HL-60 (cell line): ENCODE measurements around the gene FAF1.

Source experiments
- DNase-seq, 2 experiments: peaks; one replicate each; pipeline ENCODE4 v3.0.0-alpha.2; 2010 to 2020; ENCODE audit warnings: low read depth in 1 of 2, low spot score in 1 of 2
- H3K27ac ChIP-seq: fragments of 250-450 bp; sonication (Bioruptor Pico); replicated peaks from 2 replicates; pipeline ENCODE4 v1.5.1; 2020; ENCODE audit warnings: mild to moderate bottlenecking, moderate library complexity
- H3K27me3 ChIP-seq: fragments of 250-450 bp; sonication (Bioruptor Pico); 2 replicates; pipeline ENCODE4 v1.5.1; 2021; ENCODE audit warnings: mild to moderate bottlenecking, moderate library complexity; ENCODE audit not compliant: insufficient read depth, poor library complexity, severe bottlenecking
- H3K4me3 ChIP-seq: replicated peaks from 2 replicates; pipeline ENCODE4 v1.5.1; 2011; ENCODE audit warnings: mild to moderate bottlenecking, control low read depth, low read length; ENCODE audit not compliant: insufficient read depth
- CTCF ChIP-seq: IDR thresholded peaks from one replicate; pipeline ENCODE4 v1.5.1; 2011; ENCODE audit warnings: low read length, control low read depth, inconsistent platforms; ENCODE audit not compliant: insufficient read depth
- GABPA ChIP-seq: IDR thresholded peaks from 2 replicates; pipeline ENCODE4 v1.6.1; 2012; ENCODE audit warnings: low read depth
- POLR2AphosphoS5 ChIP-seq: IDR thresholded peaks from 2 replicates; pipeline ENCODE4 v1.6.1; 2012; ENCODE audit warnings: low read depth
- REST ChIP-seq: IDR thresholded peaks from 2 replicates; pipeline ENCODE4 v1.6.1; 2012; ENCODE audit warnings: low read depth; ENCODE audit not compliant: insufficient replicate concordance
- SPI1 ChIP-seq: IDR thresholded peaks from 2 replicates; pipeline ENCODE4 v1.6.1; 2012; ENCODE audit warnings: low read depth, mild to moderate bottlenecking, borderline replicate concordance

FAF1 gene

DNA sequence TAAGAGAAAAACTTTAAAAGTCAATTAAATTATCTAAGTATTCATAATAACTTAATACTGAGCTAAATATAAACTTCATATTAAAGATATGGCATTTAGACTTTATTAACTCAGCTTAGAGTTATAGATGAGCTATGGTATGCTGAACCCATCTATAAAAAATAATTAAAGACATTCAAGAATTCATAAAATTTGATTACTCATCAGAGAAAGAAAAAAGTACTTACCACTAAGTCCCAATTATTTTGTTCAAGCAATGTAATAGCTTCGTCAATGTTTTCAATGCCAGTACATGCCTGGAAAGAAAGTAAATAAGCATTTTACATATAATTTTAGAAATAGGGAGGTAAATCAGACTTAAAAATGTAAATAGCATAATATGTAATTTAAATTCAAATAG, 102.4 kb downstream of the FAF1 start:
- DNase-seq: no peak
- Histone ChIP-seq H3K27me3 (no peaks in the 10 kb centered on the region), H3K27ac (no peak overlapping the region), H3K4me3 (no peak overlapping the region)
- TF ChIP-seq GABPA: no peak
- TF ChIP-seq POLR2AphosphoS5: no peak
- TF ChIP-seq CTCF: no peak
- TF ChIP-seq SPI1: no peak
- no peak for TF ChIP-seq REST

DNA sequence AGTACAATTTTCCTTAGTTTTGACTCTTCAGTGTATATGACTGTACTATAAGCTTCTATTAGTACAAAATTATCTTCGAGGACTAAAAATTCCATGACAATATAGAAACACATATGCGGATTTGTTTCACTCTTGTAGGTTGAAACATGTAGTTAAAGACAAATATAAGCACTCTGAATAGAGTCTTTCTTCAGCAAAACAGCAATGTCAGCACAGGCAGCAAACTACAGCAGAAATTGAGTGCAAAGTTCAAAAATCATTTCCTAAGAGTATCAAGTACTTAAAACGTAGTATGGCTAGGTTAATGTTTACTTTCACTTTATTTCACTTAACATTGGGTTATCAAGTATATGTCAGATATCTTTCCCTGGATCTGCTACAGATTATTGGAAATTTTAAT, 106.7 kb downstream of the FAF1 start:
- Histone ChIP-seq H3K4me3 (no peak overlapping the region), H3K27ac (no peak overlapping the region), H3K27me3 (no peaks in the 10 kb centered on the region)
- no peak for TF ChIP-seq POLR2AphosphoS5
- TF ChIP-seq REST: no peak
- TF ChIP-seq GABPA: no peak
- TF ChIP-seq CTCF: no peak
- TF ChIP-seq SPI1: no peak
- no peak for DNase-seq

GRCh38 chr1:50852889-50853288, 107.2 kb downstream of the FAF1 start:
- H3K27me3 ChIP-seq: no peaks in the 10 kb centered on the region
- TF ChIP-seq SPI1: no peak
- TF ChIP-seq CTCF: no peak
- no peak for TF ChIP-seq GABPA
- TF ChIP-seq REST: no peak
- TF ChIP-seq POLR2AphosphoS5: no peak
- DNase-seq: no peak
- H3K27ac ChIP-seq: no peak overlapping the region
- H3K4me3 ChIP-seq: no peak overlapping the region
